GM10248 (cell line): Measurements from ENCODE around the gene NOC4L.
"Not testable (repeated sequence)": the region's sequence is repeated elsewhere in the genome, so short reads cannot be mapped to it uniquely, and the experiment has no call there.

Source experiments
- CTCF ChIA-PET: fragments of 300-600 bp; sonication (Branson Sonifier 250); formaldehyde crosslinking; extraction: SDS; loops from one replicate; lab custom pipeline; 2021; ENCODE audit warnings: antibody characterized with exemption; lab: Yijun Ruan, JAX
- POLR2A ChIA-PET: fragments of 350-650 bp; sonication (Branson Sonifier 250); formaldehyde crosslinking; extraction: SDS; loops from one replicate; lab custom pipeline; 2020; ENCODE audit warnings: antibody characterized with exemption; lab: Yijun Ruan, JAX
- DNase-seq: peaks from one replicate; pipeline ENCODE4 v3.0.0; 2012; ENCODE audit errors: extremely low spot score
- TF ChIP-seq, protein P1 (sequence below): IDR thresholded peaks from 2 replicates; pipeline ENCODE4 v1.5.1; 2012; ENCODE audit warnings: mild to moderate bottlenecking, low read depth; ENCODE audit errors: extremely low read depth, missing control alignments, control extremely low read depth

NOC4L gene

GRCh38 chr12:132146772-132147422 is 2.6 kb downstream of the NOC4L start:
- ChIA-PET POLR2A (no interaction called here), CTCF (interaction anchor here (0.9 to 1.1 kb wide), 3 partner anchors 16 to 491 kb away, joined by 3 to 4 read pairs (median 3); no protein-coding TSS in a partner anchor)
- TF ChIP-seq, protein P1, sequence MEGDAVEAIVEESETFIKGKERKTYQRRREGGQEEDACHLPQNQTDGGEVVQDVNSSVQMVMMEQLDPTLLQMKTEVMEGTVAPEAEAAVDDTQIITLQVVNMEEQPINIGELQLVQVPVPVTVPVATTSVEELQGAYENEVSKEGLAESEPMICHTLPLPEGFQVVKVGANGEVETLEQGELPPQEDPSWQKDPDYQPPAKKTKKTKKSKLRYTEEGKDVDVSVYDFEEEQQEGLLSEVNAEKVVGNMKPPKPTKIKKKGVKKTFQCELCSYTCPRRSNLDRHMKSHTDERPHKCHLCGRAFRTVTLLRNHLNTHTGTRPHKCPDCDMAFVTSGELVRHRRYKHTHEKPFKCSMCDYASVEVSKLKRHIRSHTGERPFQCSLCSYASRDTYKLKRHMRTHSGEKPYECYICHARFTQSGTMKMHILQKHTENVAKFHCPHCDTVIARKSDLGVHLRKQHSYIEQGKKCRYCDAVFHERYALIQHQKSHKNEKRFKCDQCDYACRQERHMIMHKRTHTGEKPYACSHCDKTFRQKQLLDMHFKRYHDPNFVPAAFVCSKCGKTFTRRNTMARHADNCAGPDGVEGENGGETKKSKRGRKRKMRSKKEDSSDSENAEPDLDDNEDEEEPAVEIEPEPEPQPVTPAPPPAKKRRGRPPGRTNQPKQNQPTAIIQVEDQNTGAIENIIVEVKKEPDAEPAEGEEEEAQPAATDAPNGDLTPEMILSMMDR = no peak
- no peak for DNase-seq

GRCh38 chr12:132147423-132148367 is 3.4 kb downstream of the NOC4L start:
- CTCF ChIA-PET = interaction anchor here (0.9 to 1.1 kb wide), 2 partner anchors 15 to 491 kb away, joined by 3 to 4 read pairs; no protein-coding TSS in a partner anchor
- TF ChIP-seq, protein P1 = no peak
- no peak for DNase-seq
- POLR2A ChIA-PET = no interaction called here

DNA sequence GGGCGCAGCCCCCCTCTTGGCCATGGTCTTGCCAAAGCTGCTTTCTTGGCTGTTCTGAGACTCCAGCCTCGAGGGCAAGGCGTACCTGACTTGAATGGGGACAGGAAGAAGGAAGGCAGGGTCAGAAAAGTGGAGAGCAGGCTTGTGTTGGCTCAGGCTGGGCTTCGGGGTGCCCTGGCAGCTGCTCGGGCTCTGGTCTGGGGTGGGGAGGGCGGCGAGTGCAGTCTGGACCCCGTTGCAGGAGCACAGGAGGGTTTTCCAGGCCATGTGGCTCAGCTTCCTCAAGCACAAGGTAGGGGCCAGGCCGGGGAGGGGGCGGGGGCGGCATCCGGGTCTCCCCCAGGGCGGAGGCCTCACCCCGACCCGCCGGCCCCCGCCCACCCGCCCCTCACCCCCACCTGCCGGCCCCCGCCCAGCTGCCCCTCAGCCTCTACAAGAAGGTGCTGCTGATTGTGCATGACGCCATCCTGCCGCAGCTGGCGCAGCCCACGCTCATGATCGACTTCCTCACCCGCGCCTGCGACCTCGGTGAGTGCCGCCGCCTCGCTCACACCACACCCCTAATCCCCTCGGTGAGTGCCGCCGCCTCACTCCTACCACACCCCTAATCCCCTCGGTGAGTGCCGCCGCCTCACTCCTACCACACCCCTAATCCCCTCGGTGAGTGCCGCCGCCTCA is 4.2 kb downstream of the NOC4L start:
- ChIA-PET POLR2A (no interaction called here), CTCF (no interaction called here)
- DNase-seq = no peak
- TF ChIP-seq, protein P1 = no peak

DNA sequence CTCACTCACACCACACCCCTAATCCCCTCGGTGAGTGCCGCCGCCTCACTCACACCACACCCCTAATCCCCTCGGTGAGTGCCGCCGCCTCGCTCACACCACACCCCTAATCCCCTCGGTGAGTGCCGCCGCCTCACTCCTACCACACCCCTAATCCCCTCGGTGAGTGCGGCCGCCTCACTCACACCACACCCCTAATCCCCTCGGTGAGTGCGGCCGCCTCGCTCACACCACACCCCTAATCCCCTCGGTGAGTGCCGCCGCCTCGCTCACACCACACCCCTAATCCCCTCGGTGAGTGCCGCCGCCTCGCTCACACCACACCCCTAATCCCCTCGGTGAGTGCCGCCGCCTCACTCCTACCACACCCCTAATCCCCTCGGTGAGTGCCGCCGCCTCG is 5.3 kb downstream of the NOC4L start:
- DNase-seq, CTCF ChIA-PET, POLR2A ChIA-PET: not testable (repeated sequence)

DNA sequence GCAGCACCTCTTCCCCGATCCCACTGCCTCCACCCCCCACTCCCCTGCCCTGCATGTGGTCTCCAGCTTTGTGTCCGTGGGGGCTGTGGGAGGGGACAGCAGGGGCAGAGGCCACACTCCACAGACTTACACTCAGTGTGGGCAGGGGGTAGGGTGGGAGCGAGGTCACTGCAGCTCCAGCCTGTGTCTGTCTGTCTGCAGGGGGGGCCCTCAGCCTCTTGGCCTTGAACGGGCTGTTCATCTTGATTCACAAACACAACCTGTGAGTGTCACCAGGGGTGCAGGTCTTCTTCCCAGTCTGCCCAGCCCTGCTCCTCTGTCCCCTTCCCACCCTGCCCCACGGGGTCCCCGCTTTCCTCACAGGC is 6.5 kb downstream of the NOC4L start:
- no peak for DNase-seq
- CTCF ChIA-PET = no interaction called here
- POLR2A ChIA-PET = no interaction called here
- TF ChIP-seq, protein P1 = no peak

DNA sequence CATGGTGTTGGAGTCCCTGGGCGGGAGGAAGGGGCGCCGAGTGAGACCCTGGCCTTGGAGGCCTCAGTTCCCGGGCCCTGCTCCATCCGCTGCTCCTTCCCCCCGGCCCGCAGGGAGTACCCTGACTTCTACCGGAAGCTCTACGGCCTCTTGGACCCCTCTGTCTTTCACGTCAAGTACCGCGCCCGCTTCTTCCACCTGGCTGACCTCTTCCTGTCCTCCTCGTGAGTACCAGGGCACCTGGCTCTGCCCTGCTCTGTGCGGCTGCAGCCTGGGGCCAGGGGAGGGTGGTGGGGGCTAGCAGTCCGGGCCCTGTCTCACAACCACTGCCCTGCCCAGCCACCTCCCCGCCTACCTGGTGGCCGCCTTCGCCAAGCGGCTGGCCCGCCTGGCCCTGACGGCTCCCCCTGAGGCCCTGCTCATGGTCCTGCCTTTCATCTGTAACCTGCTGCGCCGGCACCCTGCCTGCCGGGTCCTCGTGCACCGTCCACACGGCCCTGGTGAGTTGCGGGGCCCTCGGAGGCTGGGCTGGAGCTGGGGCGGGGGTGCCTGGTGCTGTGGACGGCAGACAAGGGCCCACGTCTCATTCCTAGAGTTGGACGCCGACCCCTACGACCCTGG is 7.0 kb downstream of the NOC4L start:
- CTCF ChIA-PET = no interaction called here
- DNase-seq = no peak
- POLR2A ChIA-PET = no interaction called here
- TF ChIP-seq, protein P1 = no peak
